HepG2 (cell line): ENCODE measurements around the gene COMMD1. TPM values are rescaled to one million over a fixed set of nuclear protein-coding genes. Genes with fewer than 3 reads are reported as not detected.

Source experiments
- ATAC-seq: fragments of 200-7000 bp; cut with Tn5 transposase; 3 replicates; pipeline ENCODE4 v1.9.1; 2020; ENCODE audit warnings: mild to moderate bottlenecking, moderate library complexity
- BruUV-seq: library from RNA; stranded (reverse); fragments of 400-500 nt; replicated peaks from 2 replicates; lab custom pipeline; 2021; lab: Mats Ljungman, UMichigan
- CTCF ChIA-PET: fragments of 300-600 bp; formaldehyde crosslinking; extraction: SDS; loops from one replicate; lab custom pipeline; 2021; ENCODE audit warnings: low total read pairs, inconsistent platforms, low intra/inter-chr PET ratio; lab: Yijun Ruan, JAX
- POLR2A ChIA-PET: fragments of 350-600 bp; sonication (Branson Sonifier 250); formaldehyde crosslinking; loops from one replicate; lab custom pipeline; 2020; ENCODE audit warnings: antibody characterized with exemption, inconsistent platforms; lab: Yijun Ruan, JAX
- DNase-seq: peaks from one replicate; pipeline ENCODE4 v3.0.0-alpha.2; 2015; ENCODE audit warnings: low spot score
- FAIRE-seq: peaks from 3 replicates; lab custom pipeline; 2011; peaks lifted over from hg19 to GRCh38; lab: Jason Lieb, UNC
- H2AFZ ChIP-seq: one replicate; pipeline ENCODE4 v1.6.1; 2011; ENCODE audit warnings: low read length, inconsistent platforms
- H3K27ac ChIP-seq: fragments of 300-600 bp; 3 replicates; pipeline ENCODE4 v1.8.0; 2011; ENCODE audit warnings: mixed run types, mild to moderate bottlenecking, mixed read lengths, low read length, inconsistent platforms; ENCODE audit not compliant: insufficient read depth; ENCODE audit errors: extremely low read length
- H3K27me3 ChIP-seq, 2 experiments: fragments of 200-600 bp in 1 of 2; 2 replicates in 1 of 2; 3 replicates in 1 of 2; pipeline versions ENCODE4 v1.6.0 to v1.8.0; 2011; ENCODE audit warnings: low read length in 2 of 2, mild to moderate bottlenecking in 2 of 2, moderate library complexity in 2 of 2, inconsistent platforms in 1 of 2; ENCODE audit not compliant: insufficient read depth in 2 of 2, control insufficient read depth in 1 of 2
- H3K36me3 ChIP-seq, 2 experiments: fragments of 200-600 bp in 1 of 2; replicated peaks in 1 of 2; 2 replicates in 1 of 2; 3 replicates in 1 of 2; pipeline versions ENCODE4 v1.5.1 to v1.8.0; 2011; ENCODE audit warnings: low read length in 2 of 2, inconsistent platforms in 1 of 2; ENCODE audit not compliant: insufficient read depth in 2 of 2, control insufficient read depth in 1 of 2
- H3K4me1 ChIP-seq: 2 replicates; pipeline ENCODE4 v1.5.1; 2012; ENCODE audit warnings: low read length, inconsistent platforms; ENCODE audit not compliant: insufficient read depth
- H3K4me2 ChIP-seq: 2 replicates; pipeline ENCODE4 v1.6.0; 2011; ENCODE audit warnings: low read depth, low read length, inconsistent platforms
- H3K4me3 ChIP-seq, 3 experiments: fragments of 200-600 bp in 1 of 3; sonication (generic), shearing (Covaris generic) in 1 of 3; replicated peaks in 1 of 3; 2 replicates each; pipeline ENCODE4 v1.5.1; 2011 to 2016; ENCODE audit warnings: low read length in 3 of 3, inconsistent platforms in 2 of 3, low read depth in 2 of 3, mild to moderate bottlenecking in 2 of 3, control low read depth in 1 of 3, mixed read lengths in 1 of 3; ENCODE audit not compliant: insufficient read depth in 1 of 3
- H3K79me2 ChIP-seq: one replicate; pipeline ENCODE4 v1.6.1; 2011; ENCODE audit warnings: low read length, inconsistent platforms; ENCODE audit not compliant: insufficient read depth
- H3K9ac ChIP-seq: 2 replicates; pipeline ENCODE4 v1.6.0; 2011; ENCODE audit warnings: mild to moderate bottlenecking, low read depth, low read length, inconsistent platforms; ENCODE audit not compliant: insufficient read depth
- H3K9me3 ChIP-seq: 2 replicates; pipeline ENCODE4 v1.5.1; 2012; ENCODE audit warnings: mild to moderate bottlenecking, low read length
- H4K20me1 ChIP-seq: 2 replicates; pipeline ENCODE4 v1.6.0; 2011; ENCODE audit warnings: inconsistent platforms, mild to moderate bottlenecking, low read length, moderate library complexity; ENCODE audit not compliant: insufficient read depth
- BCL6 ChIP-seq: IDR thresholded peaks from 2 replicates; pipeline ENCODE4 v1.6.1; 2016; ENCODE audit warnings: missing genetic modification reagents, missing compliant biosample characterization
- DMAP1 ChIP-seq: IDR thresholded peaks from 2 replicates; pipeline ENCODE4 v1.6.1; 2016
- SMARCC2 ChIP-seq: fragments of 450-650 bp; IDR thresholded peaks from 2 replicates; pipeline ENCODE4 v1.6.1; 2017; ENCODE audit warnings: antibody characterized with exemption, mild to moderate bottlenecking
- ZNF563 ChIP-seq: sonication (generic); formaldehyde crosslinking; IDR thresholded peaks from 2 replicates; pipeline ENCODE4 v1.8.0; 2022; ENCODE audit warnings: mild to moderate bottlenecking, moderate library complexity, missing genetic modification reagents
- in situ Hi-C: cut with HindIII; loops from 2 replicates; pipeline ENCODE4 v1.10.0; 2017; ENCODE audit warnings: low pct_unique_long_range_greater_than_20kb; ENCODE audit not compliant: extremely low pct_ligation_motif_present
- intact Hi-C: fragments of 100-400 bp; cut with micrococcal nuclease; formaldehyde crosslinking; loops from one replicate; pipeline ENCODE4 v1.10.0; 2022; ENCODE audit not compliant: unreplicated experiment
- polyA plus RNA-seq, 8 experiments: library from polyadenylated mRNA; depleted of rRNA in 3 of 8; stranded (reverse) in 7 of 8; unstranded in 1 of 8; fragments of >200 nt; fragmentation: Illumina TruSeq in 4 of 8; extraction: Trizol in 4 of 8; gene quantifications; 2 replicates each; pipeline versions ENCODE4 v1.2.1 to v1.2.3, GENCODE V29; 2011 to 2016; ENCODE audit warnings: low read depth in 4 of 8, missing spikeins in 1 of 8, mixed read lengths in 1 of 8; ENCODE audit not compliant: insufficient read depth in 1 of 8
- total RNA-seq, 5 experiments: library from RNA; depleted of rRNA; stranded (reverse); fragments of >200 nt; fragmentation: Illumina TruSeq; extraction: Trizol; gene quantifications; 2 replicates each; pipeline ENCODE4 v1.2.3, GENCODE V29; 2016; ENCODE audit warnings: low read depth in 1 of 5
- TF ChIP-seq, protein P1 (sequence below): sonication (generic); formaldehyde crosslinking; IDR thresholded peaks from 2 replicates; pipeline ENCODE4 v1.4.0; 2020; ENCODE audit warnings: mild to moderate bottlenecking, missing genetic modification reagents, borderline replicate concordance
- TF ChIP-seq, protein P2 (sequence below): sonication (generic); formaldehyde crosslinking; IDR thresholded peaks from 2 replicates; pipeline ENCODE4 v1.5.1; 2020; ENCODE audit warnings: missing genetic modification reagents, mild to moderate bottlenecking, borderline replicate concordance
- TF ChIP-seq, protein P3 (sequence below): sonication (generic); formaldehyde crosslinking; IDR thresholded peaks from 2 replicates; pipeline ENCODE4 v1.4.0; 2020; ENCODE audit warnings: low read depth, mild to moderate bottlenecking, missing genetic modification reagents

Gene COMMD1
- total and polyA plus RNA-seq, 2 of the 13 experiments (the other 11 are each of a cell fraction or from before 2014, with no cell fraction given), result 25.7 to 105 TPM

DNA sequence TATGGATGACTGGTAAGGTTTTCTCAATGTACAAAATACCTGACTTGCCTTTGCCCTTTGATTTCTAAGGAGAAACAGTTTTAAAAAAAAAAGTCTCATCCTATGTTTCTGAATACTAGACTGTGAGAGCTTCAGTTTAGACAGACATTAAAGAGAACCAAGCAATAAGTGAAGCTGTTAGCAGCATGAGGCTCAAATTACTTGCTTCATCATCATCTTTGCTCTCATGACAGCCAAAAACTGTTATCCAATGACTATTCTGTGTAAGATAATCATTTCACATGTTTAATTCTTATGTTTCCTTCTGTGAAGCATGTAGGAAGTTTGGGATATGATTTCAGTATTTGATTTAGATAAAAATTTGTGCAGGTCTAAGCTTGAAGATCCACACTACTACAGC is 129.2 kb downstream of the COMMD1 start:
- intact Hi-C loops, result no loop called here
- CTCF ChIA-PET, result no interaction called here
- BruUV-seq, result no TSS peak

More for the DNA sequence above, 129.2 kb downstream of the COMMD1 start:
- Histone ChIP-seq H2AFZ (no peak overlapping the region), H3K4me3 (no peak overlapping the region), H3K9me3 (no peaks in the 10 kb centered on the region), H3K36me3 (no peaks in the 10 kb centered on the region), H3K27me3 (no peaks in the 10 kb centered on the region)
- DNase-seq, result no peak
- in situ Hi-C loops, result no loop called here
- ATAC-seq, result no peak
- TF ChIP-seq, protein P1, sequence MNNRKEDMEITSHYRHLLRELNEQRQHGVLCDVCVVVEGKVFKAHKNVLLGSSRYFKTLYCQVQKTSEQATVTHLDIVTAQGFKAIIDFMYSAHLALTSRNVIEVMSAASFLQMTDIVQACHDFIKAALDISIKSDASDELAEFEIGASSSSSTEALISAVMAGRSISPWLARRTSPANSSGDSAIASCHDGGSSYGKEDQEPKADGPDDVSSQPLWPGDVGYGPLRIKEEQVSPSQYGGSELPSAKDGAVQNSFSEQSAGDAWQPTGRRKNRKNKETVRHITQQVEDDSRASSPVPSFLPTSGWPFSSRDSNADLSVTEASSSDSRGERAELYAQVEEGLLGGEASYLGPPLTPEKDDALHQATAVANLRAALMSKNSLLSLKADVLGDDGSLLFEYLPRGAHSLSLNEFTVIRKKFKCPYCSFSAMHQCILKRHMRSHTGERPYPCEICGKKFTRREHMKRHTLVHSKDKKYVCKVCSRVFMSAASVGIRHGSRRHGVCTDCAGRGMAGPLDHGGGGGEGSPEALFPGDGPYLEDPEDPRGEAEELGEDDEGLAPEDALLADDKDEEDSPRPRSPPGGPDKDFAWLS, result no peak
- TF ChIP-seq, protein P2, sequence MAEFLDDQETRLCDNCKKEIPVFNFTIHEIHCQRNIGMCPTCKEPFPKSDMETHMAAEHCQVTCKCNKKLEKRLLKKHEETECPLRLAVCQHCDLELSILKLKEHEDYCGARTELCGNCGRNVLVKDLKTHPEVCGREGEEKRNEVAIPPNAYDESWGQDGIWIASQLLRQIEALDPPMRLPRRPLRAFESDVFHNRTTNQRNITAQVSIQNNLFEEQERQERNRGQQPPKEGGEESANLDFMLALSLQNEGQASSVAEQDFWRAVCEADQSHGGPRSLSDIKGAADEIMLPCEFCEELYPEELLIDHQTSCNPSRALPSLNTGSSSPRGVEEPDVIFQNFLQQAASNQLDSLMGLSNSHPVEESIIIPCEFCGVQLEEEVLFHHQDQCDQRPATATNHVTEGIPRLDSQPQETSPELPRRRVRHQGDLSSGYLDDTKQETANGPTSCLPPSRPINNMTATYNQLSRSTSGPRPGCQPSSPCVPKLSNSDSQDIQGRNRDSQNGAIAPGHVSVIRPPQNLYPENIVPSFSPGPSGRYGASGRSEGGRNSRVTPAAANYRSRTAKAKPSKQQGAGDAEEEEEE (CRISPR knock-in tag), result no peak
- TF ChIP-seq DMAP1 (CRISPR knock-in tag) (no peak), SMARCC2 (no peak), ZNF563 (CRISPR knock-in tag) (no peak), BCL6 (no peak)
- TF ChIP-seq, protein P3, sequence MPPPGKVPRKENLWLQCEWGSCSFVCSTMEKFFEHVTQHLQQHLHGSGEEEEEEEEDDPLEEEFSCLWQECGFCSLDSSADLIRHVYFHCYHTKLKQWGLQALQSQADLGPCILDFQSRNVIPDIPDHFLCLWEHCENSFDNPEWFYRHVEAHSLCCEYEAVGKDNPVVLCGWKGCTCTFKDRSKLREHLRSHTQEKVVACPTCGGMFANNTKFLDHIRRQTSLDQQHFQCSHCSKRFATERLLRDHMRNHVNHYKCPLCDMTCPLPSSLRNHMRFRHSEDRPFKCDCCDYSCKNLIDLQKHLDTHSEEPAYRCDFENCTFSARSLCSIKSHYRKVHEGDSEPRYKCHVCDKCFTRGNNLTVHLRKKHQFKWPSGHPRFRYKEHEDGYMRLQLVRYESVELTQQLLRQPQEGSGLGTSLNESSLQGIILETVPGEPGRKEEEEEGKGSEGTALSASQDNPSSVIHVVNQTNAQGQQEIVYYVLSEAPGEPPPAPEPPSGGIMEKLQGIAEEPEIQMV, result no peak
- TF ChIP-seq, all 625 proteins: peak for 0
- Histone ChIP-seq H3K4me2 (no peak overlapping the region), H4K20me1 (no peaks in the 10 kb centered on the region), H3K9ac (no peak overlapping the region), H3K79me2 (no peaks in the 10 kb centered on the region), H3K27ac (no peak overlapping the region), H3K4me1 (peaks cover 13% of the 10 kb centered on the region)
- POLR2A ChIA-PET, result no interaction called here
- no peak for FAIRE-seq
